HL-60 (cell line): ENCODE data around the gene LRIT1.

ENCODE experiments used
- TF ChIP-seq, protein P1 (sequence below): IDR thresholded peaks from one replicate; pipeline ENCODE4 v1.5.1; 2011; ENCODE audit warnings: low read length, control low read depth, inconsistent platforms; ENCODE audit not compliant: insufficient read depth
- TF ChIP-seq, protein P2 (sequence below): IDR thresholded peaks from 2 replicates; pipeline ENCODE4 v1.6.1; 2012; ENCODE audit warnings: low read depth; ENCODE audit not compliant: insufficient replicate concordance

DNA sequence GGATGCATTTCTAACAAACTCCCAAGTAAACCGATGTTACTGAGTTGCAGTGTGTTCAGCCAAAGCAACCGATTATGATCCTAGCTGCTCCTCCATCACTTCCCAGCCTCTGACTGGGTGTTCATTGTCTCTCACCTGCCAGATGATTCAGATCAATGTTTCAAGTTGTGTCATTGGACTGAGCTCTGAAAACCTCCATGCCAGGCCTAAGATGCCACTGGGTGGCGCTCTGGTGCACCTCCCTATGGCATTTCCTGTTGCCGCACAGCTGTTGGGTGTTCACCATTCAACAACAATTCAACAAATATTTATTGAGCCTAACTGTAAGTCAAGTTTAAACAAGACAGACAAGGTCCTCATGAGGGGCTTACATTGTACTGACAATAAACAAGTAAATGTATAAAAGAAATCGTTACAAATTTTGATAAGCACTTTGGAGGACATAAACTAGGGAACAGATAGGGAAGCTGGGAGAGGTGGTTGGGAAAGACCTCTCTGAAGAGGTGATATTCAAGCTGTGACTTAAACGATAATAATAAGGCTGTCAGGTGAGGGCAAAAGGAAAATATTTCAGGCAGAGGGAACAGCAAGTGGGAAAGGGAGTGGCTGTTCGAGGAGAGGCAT, 26.3 kb upstream of the LRIT1 start:
- TF ChIP-seq, protein P1, sequence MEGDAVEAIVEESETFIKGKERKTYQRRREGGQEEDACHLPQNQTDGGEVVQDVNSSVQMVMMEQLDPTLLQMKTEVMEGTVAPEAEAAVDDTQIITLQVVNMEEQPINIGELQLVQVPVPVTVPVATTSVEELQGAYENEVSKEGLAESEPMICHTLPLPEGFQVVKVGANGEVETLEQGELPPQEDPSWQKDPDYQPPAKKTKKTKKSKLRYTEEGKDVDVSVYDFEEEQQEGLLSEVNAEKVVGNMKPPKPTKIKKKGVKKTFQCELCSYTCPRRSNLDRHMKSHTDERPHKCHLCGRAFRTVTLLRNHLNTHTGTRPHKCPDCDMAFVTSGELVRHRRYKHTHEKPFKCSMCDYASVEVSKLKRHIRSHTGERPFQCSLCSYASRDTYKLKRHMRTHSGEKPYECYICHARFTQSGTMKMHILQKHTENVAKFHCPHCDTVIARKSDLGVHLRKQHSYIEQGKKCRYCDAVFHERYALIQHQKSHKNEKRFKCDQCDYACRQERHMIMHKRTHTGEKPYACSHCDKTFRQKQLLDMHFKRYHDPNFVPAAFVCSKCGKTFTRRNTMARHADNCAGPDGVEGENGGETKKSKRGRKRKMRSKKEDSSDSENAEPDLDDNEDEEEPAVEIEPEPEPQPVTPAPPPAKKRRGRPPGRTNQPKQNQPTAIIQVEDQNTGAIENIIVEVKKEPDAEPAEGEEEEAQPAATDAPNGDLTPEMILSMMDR: peak; percentile 14
- TF ChIP-seq, protein P2, sequence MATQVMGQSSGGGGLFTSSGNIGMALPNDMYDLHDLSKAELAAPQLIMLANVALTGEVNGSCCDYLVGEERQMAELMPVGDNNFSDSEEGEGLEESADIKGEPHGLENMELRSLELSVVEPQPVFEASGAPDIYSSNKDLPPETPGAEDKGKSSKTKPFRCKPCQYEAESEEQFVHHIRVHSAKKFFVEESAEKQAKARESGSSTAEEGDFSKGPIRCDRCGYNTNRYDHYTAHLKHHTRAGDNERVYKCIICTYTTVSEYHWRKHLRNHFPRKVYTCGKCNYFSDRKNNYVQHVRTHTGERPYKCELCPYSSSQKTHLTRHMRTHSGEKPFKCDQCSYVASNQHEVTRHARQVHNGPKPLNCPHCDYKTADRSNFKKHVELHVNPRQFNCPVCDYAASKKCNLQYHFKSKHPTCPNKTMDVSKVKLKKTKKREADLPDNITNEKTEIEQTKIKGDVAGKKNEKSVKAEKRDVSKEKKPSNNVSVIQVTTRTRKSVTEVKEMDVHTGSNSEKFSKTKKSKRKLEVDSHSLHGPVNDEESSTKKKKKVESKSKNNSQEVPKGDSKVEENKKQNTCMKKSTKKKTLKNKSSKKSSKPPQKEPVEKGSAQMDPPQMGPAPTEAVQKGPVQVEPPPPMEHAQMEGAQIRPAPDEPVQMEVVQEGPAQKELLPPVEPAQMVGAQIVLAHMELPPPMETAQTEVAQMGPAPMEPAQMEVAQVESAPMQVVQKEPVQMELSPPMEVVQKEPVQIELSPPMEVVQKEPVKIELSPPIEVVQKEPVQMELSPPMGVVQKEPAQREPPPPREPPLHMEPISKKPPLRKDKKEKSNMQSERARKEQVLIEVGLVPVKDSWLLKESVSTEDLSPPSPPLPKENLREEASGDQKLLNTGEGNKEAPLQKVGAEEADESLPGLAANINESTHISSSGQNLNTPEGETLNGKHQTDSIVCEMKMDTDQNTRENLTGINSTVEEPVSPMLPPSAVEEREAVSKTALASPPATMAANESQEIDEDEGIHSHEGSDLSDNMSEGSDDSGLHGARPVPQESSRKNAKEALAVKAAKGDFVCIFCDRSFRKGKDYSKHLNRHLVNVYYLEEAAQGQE: no peak
